Activated T-cell treated with anti-CD3 and anti-CD28 coated beads, Interleukin-2, amount 50 U/mL, for 24 hours (primary cell): Measurements from ENCODE around the gene TBX6.
A peak's percentile ranks its signal among the peaks of the same experiment; 100 is the strongest.
"Not testable (repeated sequence)": the region's sequence is repeated elsewhere in the genome, so short reads cannot be mapped to it uniquely, and the experiment has no call there.

ENCODE experiments used
- DNase-seq: peaks from one replicate; pipeline ENCODE4 v3.0.0-alpha.2; 2020
- H3K27ac Mint-ChIP-seq: 2 replicates; pipeline ENCODE4 v1.8.0; 2020; ENCODE audit warnings: mild to moderate bottlenecking, mixed read lengths
- H3K27me3 Mint-ChIP-seq: 2 replicates; pipeline ENCODE4 v1.8.0; 2020; ENCODE audit warnings: mixed read lengths
- H3K36me3 Mint-ChIP-seq: 2 replicates; pipeline ENCODE4 v1.8.0; 2020; ENCODE audit warnings: low read depth, mixed read lengths
- H3K4me1 Mint-ChIP-seq: 2 replicates; pipeline ENCODE4 v1.8.0; 2020; ENCODE audit warnings: low read depth, mixed read lengths
- H3K4me3 Mint-ChIP-seq: 2 replicates; pipeline ENCODE4 v1.8.0; 2020; ENCODE audit warnings: mild to moderate bottlenecking, moderate library complexity, mixed read lengths
- H3K9me3 Mint-ChIP-seq: 2 replicates; pipeline ENCODE4 v1.8.0; 2020; ENCODE audit warnings: mixed read lengths

Gene TBX6

DNA sequence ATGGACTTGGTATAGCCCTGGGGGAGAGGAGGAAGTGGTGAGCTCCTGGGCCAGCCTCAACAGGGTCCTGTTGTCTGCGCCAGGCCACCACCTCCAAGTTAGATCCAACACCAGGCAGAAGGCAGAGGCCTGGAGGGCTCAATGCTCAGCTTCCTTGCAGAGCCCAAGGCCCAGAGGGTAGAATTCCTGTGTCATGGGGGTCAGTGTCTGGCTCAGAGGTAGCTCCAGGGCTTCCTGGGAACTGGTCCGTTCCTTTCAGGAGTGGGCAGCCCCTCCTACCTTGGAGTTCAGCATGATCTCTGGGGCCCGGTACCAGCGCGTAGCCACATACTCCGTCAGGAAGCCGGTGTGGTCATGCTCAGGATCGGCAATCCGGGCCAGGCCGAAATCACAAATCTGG, 26.0 kb upstream of the TBX6 start:
- Mint-ChIP-seq H3K36me3 (peaks cover 53% of the 10 kb centered on the region), H3K4me3 (no peak overlapping the region), H3K9me3 (no peaks in the 10 kb centered on the region), H3K27ac (no peak overlapping the region), H3K4me1 (peaks cover 36% of the 10 kb centered on the region), H3K27me3 (no peaks in the 10 kb centered on the region)
- DNase-seq, result no peak

DNA sequence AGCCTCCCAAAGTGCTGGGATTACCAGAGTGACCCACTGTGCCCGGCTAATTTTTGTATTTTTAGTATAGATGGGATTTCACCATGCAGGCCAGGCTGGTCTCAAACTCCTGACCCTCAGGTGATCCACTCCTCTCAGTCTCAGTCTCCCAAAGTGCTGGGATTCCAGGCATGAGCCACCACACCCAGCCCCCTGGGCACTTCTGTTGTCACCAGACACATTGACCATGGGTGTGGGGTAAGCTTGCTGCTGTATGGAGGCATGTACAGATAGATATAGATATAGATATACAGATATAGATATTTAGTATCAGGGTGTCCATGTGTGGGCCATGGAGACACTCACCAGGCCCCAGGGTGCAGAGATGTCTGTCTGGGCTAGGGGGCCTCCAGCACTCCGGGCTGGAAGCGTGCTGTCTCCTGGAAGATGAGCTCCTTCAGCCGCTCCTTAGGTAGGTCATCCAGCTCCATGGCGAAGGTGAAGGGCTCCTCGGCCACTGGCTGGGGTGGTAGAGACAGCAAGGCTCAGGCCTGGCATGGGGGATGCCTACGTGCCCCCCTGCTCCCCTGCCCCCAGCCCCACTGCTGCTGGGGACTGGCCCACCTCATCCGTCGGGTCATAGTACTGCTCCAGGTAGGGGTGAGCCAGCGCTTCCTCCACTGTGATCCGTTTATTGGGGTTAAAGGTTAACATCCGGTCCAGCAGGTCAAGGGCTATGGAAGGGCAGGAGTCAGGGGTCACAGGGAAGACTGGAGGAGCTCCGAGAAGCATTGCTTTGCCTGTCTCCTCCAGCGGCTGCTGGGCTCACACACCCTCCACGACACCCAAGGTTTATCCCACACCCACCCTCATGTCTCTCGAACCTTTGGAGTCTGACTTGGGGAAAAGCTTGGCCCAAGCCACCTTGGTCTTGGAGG, 24.8 kb upstream of the TBX6 start:
- no peak for DNase-seq
- peaks cover 27% of the 10 kb centered on the region for H3K4me1 Mint-ChIP-seq
- no peaks in the 10 kb centered on the region for H3K27me3 Mint-ChIP-seq
- H3K4me3 Mint-ChIP-seq, result no peak overlapping the region
- no peaks in the 10 kb centered on the region for H3K9me3 Mint-ChIP-seq
- H3K27ac Mint-ChIP-seq, result no peak overlapping the region
- peaks cover 52% of the 10 kb centered on the region for H3K36me3 Mint-ChIP-seq

DNA sequence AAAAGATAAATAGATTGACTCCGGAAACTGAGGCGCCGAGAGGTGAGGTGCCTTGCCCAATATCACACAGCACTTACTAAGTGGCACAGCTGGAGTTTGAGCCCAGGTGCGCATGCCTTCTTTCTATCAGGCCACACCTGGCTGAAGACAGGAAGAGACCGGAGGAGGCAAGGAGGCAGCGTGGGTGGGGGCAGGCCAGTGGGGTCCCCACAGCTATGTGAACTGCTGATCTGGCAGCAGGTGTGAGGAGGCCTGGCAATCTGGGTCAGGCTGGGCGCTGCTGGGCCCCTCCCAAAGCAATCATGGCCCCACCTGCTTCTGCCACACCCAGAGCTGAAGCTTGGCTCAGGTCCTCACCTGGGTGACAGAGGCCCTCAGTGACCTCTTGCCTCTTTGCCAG, 23.5 kb upstream of the TBX6 start:
- Mint-ChIP-seq H3K4me1 (peaks cover 16% of the 10 kb centered on the region), H3K27ac (no peak overlapping the region), H3K4me3 (no peak overlapping the region), H3K9me3 (no peaks in the 10 kb centered on the region), H3K27me3 (no peaks in the 10 kb centered on the region), H3K36me3 (peaks cover 58% of the 10 kb centered on the region)
- no peak for DNase-seq

DNA sequence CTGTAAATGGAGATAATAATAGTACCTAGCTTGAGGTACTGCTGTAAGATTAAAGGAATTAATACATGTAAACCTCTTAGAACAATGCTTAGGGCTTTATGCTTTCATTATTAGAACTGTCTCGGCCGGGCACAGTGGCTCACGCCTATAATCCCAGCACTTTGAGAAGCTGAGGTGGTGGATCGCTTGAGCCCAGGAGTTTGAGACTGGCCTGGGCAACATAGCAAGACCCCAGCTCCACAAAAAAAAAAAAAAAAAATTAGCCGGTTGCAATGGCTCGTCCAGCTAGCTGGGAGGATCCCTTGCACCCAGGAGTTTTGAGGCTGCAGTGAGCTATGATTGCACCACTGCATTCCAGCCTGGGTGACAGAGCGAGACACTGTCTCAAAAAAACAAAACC, 23.1 kb upstream of the TBX6 start:
- DNase-seq, H3K27ac Mint-ChIP-seq, H3K9me3 Mint-ChIP-seq, H3K27me3 Mint-ChIP-seq, H3K4me3 Mint-ChIP-seq: not testable (repeated sequence)
- H3K36me3 Mint-ChIP-seq, result peaks cover 57% of the 10 kb centered on the region
- peaks cover 13% of the 10 kb centered on the region for H3K4me1 Mint-ChIP-seq

DNA sequence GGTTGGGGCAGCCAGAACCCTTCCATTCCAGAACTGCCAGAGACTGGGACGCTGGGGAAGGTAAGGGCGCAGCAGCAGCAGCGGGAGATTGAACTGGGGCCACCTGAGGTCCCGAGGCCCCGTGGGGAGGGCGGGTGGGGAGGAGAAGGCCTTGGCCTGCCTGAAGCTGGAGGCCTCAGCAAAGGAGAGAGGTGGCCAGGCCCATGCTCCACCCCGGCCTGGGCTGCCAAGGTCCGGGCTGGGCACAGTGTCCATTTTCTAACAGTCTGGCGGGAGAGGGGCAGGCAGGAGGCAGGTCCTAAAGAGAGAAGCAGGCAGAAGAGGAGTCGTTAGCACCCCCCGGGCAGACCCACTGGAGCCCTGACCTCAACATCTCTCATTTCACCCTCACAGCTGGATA, 22.7 kb upstream of the TBX6 start:
- DNase-seq, result no peak
- Mint-ChIP-seq H3K4me1 (peaks cover 12% of the 10 kb centered on the region), H3K36me3 (peaks cover 57% of the 10 kb centered on the region), H3K9me3 (no peaks in the 10 kb centered on the region), H3K4me3 (no peak overlapping the region), H3K27me3 (no peaks in the 10 kb centered on the region), H3K27ac (no peak overlapping the region)

DNA sequence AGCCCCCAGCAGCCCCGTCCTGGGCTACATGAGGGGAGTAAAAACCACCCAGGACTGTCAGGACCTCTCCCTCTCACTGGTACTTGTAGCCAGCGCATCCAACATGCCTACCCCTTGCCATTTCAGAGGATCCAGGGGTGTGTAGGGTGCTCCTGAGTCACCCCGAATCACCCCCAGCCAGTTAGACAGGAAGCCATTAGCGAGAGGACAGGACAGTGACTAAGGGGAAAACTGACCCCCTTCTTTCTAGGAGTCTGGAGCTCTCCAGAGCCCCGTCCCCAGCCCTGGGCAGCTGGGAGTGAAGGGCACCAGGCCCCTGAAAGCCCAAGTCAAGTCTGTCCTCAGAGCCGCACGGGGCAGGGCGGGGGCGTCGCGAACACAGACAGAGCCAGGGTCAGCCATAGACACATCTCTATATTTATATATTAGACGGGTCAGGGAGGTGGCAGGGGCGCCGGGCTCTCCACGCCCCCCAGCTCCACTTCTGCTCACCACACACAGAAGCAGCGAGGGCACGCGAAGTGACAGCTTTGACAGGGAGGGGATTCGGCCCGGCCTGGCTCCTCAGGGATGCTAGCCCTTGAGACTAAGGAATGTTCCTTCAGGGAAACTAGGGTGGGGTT, 22.1 kb upstream of the TBX6 start:
- no peak overlapping the region for H3K4me3 Mint-ChIP-seq
- H3K4me1 Mint-ChIP-seq, result peaks cover 11% of the 10 kb centered on the region
- H3K27me3 Mint-ChIP-seq, result no peaks in the 10 kb centered on the region
- H3K9me3 Mint-ChIP-seq, result no peaks in the 10 kb centered on the region
- H3K36me3 Mint-ChIP-seq, result peaks cover 55% of the 10 kb centered on the region
- DNase-seq, result no peak
- H3K27ac Mint-ChIP-seq, result peak overlapping the region; percentile 11

DNA sequence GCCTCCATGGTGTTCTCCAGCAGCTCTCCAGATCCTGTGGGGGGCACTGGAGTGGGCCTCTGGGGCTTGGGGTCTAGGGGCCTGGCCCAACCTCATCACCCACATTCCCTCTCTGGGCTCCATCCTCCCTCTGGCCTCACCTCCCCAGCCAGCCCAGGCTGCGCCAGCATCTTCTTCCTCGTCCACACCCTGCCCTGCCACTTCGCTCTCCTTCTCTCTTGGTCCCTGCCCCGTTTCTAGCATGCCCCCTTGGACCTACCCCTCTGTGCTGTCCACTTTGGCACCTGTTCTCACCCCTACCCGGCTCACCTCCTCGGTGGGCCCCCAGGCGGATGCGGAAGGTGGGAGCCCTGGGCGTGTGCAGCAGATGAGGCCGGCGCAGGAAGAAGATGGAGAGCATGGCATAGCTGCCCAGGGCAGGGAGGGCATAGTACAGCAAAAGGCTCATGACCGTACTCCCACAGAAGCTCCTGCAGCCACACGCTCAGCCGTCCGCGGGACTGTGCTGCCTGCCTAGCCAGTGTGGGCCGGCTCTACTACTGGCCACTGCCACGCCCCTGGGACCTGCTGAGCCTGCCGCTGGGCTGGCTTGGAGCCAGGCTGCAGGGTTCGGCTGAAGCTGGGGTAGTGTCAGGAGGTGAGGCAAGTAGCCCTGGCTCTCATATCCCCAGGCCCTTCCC, 21.4 kb upstream of the TBX6 start, which contains the start of gene GDPD3:
TSS of gene GDPD3 (minus strand) at position 507 of the 680 bp plus-strand sequence. CDS start at position 448, 59 bp downstream.
- no peak for DNase-seq
- no peak within 1 kb of the TSS for H3K4me3 Mint-ChIP-seq
- peak within 1 kb of the TSS; percentile 11 for H3K27ac Mint-ChIP-seq
- H3K4me1 Mint-ChIP-seq, result peaks cover 11% of the 10 kb centered on the region
- H3K36me3 Mint-ChIP-seq, result peaks cover 54% of the 10 kb centered on the region
- H3K9me3 Mint-ChIP-seq, result no peaks in the 10 kb centered on the region
- H3K27me3 Mint-ChIP-seq, result no peaks in the 10 kb centered on the region

DNA sequence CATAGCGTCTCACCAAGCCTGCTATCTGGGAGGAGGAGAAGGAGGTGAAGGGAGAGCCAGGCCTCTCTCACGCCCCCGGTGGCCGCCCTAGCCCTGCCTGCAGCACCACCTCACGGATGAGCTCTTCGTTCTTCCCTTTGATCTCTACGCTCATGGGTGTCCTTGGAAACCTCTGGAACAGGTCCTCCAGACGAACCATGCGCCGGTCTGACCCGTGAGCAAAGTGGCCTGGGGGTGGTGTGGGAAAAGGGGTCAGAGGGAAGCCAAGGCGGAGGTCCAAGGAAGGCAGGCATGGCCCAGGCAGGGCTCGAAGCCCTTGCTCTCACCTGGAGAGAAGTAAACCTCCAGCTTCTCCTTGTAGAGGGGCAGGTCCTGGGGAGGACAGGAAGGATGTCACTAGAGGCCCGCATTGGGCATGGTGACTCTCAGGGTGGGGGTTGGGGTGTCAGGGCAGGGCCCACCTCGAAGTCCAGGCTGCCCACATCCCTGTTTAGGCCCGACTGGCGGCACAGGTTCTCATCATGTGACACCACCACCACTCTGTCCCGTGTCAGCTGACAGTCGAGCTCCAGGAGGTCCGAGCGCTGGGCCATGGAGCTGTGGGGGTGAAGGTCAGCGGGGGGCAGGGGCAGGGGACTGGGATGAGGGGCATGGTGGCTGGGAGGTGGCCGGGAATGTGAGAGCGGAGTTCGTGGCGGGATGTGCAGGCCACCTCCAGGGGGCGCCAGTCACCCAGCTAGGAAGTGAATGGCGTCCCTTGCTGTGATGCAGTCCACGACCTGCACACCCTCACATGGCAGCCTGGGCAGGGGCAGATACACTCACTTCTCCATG, 20.7 kb upstream of the TBX6 start:
- no peaks in the 10 kb centered on the region for H3K9me3 Mint-ChIP-seq
- H3K27ac Mint-ChIP-seq, result no peak overlapping the region
- no peaks in the 10 kb centered on the region for H3K27me3 Mint-ChIP-seq
- DNase-seq, result peak; percentile 79
- peaks cover 11% of the 10 kb centered on the region for H3K4me1 Mint-ChIP-seq
- no peak overlapping the region for H3K4me3 Mint-ChIP-seq
- peaks cover 53% of the 10 kb centered on the region for H3K36me3 Mint-ChIP-seq

DNA sequence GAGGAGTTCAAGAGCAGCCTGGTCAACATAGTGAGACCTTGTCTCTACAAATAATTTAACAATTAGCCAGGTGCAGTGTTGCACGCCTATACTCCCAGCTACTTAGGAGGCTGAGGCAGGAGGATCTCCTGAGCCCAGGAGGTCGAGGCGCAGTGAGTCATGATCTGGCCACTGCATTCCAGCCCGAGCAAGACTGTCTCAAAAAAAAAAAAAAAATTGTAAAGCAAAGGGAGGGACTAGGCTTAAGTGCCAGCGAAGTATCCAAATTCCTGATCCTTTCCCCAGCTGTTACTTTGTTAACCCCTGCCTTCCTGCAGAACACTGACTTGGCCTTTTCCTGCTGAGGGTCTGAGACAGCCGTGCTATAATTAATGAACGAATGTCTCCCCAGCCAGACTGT, 18.9 kb upstream of the TBX6 start:
- Mint-ChIP-seq H3K4me3 (no peak overlapping the region), H3K27ac (no peak overlapping the region), H3K27me3 (no peaks in the 10 kb centered on the region), H3K9me3 (no peaks in the 10 kb centered on the region), H3K4me1 (peaks cover 11% of the 10 kb centered on the region), H3K36me3 (peaks cover 44% of the 10 kb centered on the region)
- no peak for DNase-seq

DNA sequence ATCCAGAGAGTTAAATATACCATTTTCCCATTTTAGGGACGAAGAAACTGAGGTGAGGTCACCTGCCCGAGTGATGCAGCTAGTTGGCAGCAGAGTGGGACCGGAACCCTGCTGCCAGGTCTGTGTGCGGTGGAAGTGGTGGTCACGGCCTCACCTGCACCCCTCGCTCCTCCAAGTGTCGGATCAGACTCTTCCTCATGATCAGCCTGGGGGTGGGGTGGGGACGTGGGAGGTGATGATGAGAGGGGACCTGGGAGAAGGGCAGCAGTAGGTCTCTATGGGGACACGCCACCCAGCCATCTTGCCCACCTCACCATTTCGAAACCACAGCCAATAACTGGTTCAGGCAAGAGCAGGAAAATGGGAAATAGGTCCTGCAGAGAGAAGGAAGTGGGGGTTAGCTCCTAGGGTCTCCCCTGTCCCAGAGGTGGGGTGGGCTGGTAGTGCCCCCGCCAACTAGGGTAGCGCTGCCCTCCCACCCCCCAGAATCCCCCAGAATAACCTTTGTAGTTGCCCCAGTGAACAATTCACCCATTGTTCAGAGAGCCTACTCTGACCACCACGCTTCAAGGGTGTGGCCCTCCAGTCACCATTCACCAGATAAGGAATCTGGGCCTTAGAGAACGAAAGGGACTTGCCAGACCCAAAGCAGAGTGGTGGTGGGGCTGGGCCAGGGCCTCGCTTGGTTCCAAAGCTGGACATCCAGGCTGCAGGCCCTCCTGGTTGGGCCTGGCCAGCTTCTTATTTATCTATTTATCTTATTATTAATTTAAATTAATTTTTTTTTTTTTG, 16.5 kb upstream of the TBX6 start:
- Mint-ChIP-seq H3K27ac (no peak overlapping the region), H3K36me3 (peaks cover 49% of the 10 kb centered on the region), H3K4me3 (no peak overlapping the region), H3K4me1 (peaks cover 3% of the 10 kb centered on the region), H3K9me3 (no peaks in the 10 kb centered on the region), H3K27me3 (no peaks in the 10 kb centered on the region)
- no peak for DNase-seq

DNA sequence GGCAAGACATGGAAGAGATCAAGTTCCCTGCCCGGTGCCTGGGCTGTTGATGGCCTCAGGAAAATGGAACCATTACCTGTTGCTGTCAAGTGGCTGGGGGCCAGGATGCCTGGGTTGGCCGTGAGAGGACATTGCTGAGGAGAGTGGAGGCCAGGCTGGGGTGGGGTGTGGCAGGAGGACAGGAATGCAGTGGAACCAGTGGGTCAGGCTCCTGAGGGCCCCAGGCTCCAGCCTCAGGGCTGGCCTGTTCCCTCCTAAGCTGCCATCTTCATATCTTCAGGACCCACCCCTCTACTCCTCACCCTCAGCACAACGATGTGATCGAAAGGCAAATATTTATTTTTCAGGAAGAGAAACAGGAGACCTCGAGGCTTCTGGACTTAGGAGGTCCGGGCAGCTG, 12.8 kb upstream of the TBX6 start:
- peak overlapping the region; percentile 55 for H3K27ac Mint-ChIP-seq
- H3K9me3 Mint-ChIP-seq, result no peaks in the 10 kb centered on the region
- no peak for DNase-seq
- peaks cover 32% of the 10 kb centered on the region for H3K36me3 Mint-ChIP-seq
- no peaks in the 10 kb centered on the region for H3K27me3 Mint-ChIP-seq
- H3K4me3 Mint-ChIP-seq, result no peak overlapping the region
- no peaks in the 10 kb centered on the region for H3K4me1 Mint-ChIP-seq

DNA sequence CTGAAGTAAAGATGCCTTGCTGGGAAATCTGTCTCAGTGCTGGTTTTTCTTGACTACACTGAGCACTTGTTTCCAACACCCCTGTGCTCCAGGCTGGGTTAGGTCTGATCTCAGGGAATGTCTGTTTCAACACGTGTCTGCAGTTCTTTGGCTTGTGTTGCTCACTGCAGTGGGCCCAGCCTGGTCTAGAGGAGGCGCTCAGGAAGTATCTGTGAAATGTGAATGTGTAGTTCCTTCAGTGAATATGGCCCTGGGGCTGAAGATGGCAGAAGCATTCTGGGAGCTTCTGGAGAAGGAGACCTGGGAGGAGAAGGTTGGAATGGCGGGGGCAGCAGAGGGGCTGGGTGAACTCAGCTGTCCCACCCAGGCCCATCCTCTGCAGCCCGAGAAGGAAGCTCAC, 12.4 kb upstream of the TBX6 start:
- Mint-ChIP-seq H3K9me3 (no peaks in the 10 kb centered on the region), H3K27me3 (no peaks in the 10 kb centered on the region), H3K27ac (peak overlapping the region; percentile 55), H3K4me1 (no peaks in the 10 kb centered on the region), H3K4me3 (no peak overlapping the region), H3K36me3 (peaks cover 32% of the 10 kb centered on the region)
- DNase-seq, result no peak

DNA sequence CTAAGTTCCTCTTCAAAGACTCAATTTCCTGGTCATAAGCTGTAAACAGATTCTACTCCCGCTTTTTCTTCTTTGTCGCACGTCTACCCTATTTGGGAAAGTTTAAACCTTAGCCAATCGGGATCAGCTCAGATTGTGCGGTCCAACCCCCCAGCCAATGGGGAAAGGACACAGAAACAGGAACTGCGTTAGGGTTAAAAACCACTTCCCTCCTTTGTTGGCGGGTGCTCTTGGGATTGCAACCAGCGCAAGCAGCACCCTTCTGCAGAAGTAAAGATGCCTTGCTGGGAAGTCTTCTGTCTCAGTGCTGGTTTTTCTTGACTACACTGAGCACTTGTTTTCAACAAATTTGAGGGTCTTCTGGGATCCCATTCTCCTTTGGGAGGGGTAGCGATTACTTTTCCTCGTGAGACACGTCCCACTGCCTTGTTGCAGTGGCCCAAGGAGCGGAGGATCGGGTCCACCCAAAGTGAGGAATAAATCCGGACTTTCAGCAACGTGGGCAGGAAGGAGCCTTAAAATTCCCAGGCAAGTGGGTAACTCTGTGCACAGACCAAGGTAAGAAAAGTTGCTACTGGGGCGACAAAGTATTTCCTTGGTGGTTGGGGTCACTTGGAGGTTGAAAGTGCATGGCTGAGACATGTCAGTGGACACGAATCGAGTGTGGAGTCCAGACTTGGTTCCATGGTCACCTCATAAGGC, 5.3 kb upstream of the TBX6 start:
- no peaks in the 10 kb centered on the region for H3K27me3 Mint-ChIP-seq
- H3K4me1 Mint-ChIP-seq, result peaks cover 40% of the 10 kb centered on the region
- H3K27ac Mint-ChIP-seq, result peak overlapping the region; percentile 90
- peaks cover 16% of the 10 kb centered on the region for H3K9me3 Mint-ChIP-seq
- peaks cover 41% of the 10 kb centered on the region for H3K36me3 Mint-ChIP-seq
- no peak for DNase-seq
- H3K4me3 Mint-ChIP-seq, result peak overlapping the region; percentile 70
